NCI-H510A treated with DMSO at 0.1 percent for 48 hours (cell line): ENCODE data around the gene RAVER1.

Experiments used
- DNase-seq: peaks from one replicate; lab custom pipeline; 2025; lab: John Stamatoyannopoulos, UW

Gene RAVER1

DNA sequence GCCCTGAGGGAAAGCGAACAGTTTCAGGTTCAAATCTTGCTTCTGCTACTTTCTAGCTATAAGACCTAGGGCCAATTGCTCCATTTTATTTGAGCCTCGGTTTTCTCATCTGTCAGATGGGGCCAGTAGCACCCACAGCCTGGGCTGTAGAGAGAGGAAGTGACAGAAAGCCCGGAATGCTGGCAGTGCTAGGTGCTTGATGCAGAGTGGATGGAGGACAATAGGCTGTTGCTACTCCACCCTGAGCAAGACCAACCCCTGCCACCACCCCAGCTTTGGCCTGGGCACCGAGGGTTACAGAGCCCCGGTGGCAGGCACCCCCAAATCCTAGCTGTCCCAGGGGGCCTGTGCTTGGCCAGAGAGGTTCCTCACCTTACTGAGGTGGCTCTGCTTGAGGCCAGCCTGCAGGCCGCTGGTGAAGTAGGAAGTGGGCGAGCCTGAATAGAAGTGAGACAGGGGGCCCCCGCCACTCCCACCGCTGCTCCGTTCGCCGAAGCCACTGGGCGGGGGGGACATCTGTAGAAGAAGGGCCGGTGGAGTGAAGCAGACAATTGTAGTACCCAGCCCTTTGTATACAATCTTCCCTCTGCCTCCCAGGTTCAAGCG lies 15.4 kb downstream of the RAVER1 start:
- no peak for DNase-seq

DNA sequence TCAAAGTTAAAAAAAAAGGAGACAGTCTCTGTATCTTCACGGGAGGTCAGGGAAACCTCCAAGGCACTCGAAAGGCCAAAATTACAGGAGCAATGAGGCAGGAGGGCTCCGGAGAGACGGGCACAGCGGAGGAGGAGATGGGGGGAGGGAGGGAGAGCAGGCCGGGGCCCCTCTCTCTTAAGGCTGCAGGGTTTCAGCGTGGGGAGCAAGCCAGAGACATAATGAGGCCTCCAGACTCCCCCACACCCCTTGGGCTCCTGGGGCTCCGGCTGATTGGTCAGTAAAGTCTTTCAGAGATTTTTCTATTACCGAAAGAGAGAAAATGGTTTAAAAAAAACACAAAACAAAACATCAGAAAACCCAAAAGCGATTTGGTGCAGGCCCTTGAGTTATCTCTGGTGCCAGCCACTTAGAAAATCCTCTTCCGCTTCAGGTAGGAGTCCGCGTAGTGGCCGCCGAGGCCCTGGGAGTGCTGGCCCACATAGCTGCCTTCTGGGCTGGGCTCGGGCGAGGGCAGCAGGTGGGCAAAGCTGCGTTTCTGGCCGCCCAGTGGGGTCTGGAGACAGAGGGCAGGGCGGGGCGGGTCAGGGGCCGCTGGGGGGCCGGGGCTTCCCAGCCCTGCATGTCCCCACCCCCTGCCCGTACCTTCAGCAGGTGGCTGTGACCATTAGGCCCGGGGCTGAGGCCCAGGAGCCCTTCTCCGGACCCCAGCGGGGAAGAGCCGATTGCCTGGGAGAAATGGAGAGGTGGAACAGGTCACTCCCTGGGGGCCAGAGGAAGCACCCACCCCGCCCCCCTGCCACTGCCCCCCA lies 16.1 kb downstream of the RAVER1 start:
- DNase-seq, result no peak

DNA sequence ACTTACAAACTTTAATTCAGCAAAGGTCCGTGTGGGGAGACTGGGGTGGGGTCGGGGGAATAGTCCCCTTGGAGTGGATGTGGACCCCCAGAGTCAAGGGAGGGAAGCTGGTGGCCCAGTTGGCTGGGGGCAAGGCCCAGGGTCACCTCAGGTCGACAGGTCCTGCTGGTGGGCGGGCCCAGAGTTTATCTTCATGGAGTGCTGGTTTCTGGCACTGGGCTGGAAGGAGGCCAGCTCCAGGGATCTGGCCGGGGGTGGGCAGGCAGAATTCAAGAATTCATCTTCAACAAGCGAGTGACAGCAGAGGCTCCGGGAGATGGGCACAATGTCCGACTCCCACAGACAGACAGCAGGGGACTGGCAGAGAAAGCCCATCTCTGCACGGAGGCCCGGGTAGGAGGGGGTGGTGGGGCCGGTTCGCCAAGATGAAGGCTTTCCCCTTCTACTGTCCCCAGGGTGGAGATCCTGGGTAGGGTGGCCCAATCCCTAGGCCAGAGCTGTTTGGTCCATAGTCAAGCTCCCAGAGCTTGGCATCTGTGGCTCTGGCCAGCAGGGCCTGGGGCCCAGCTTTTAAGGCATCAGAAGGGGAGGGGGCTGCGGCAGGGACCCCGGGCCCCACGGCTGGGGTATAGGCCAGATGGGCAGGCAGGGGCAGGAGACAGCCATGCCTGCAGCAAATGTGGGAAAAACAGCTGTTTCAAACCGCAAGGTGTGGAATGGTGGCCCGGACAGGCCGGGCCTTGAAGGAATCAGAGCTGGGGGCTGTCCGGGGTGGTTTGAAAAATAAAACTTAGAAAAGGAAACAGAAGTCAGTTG lies 16.9 kb downstream of the RAVER1 start:
- no peak for DNase-seq

DNA sequence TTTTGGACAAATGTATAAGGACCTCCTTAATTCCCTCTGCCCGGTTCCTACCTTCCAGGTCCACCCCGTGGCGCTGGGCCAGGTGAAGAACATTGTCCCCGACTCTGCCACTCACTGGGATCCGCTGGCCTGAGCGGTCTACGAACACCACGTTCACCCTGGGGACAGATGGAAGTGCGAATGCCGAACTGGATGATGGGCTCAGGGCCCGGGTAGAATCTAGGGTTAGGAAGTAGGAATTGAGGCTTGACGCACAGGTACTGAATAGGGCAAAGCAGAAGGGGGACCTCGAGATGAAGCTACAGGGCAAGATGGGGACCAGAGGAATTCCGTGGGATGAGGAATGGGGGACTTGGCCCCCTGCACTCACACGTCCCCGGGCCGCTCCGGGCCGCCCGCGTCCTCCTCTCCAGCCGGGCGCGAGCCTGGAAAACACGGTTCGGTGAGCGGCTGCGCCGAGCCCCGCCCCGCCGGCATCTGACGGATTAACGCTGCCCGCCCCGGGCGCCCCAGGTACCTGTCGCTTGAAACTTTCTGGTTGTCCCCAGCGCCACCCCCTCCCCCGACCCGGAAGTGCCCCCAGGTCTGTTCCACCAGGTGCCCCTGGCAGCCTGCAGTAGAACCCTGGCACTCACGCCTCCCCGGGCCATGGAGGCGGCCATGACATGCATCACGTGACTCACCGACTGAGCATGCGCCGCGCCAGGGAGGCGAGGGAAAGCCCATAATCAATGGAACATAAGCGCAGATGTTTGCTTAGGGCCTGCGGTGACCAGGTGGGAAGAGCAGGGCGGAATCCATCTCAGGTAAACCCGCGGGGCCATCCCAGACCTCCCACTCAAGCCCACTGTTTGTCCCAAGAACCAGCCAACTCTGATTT lies 17.8 kb downstream of the RAVER1 start, which contains the start of gene FDX2:
TSS of gene FDX2 (minus strand) at position 681 of the 880 bp plus-strand sequence. CDS start at position 662, 19 bp downstream.
- DNase-seq, result peak; percentile 91

- no peak for DNase-seq
Observed at GRCh38 chr19:10309423-10309822, 23.9 kb downstream of the RAVER1 start, which contains the start of gene ZGLP1. ZGLP1 (minus strand) TSS chr19:10309815.

- DNase-seq, result no peak
Observed at GRCh38 chr19:10306327-10306726, 27.0 kb downstream of the RAVER1 start.

- no peak for DNase-seq
Observed at GRCh38 chr19:10305139-10305806, 28.1 kb downstream of the RAVER1 start.

DNA sequence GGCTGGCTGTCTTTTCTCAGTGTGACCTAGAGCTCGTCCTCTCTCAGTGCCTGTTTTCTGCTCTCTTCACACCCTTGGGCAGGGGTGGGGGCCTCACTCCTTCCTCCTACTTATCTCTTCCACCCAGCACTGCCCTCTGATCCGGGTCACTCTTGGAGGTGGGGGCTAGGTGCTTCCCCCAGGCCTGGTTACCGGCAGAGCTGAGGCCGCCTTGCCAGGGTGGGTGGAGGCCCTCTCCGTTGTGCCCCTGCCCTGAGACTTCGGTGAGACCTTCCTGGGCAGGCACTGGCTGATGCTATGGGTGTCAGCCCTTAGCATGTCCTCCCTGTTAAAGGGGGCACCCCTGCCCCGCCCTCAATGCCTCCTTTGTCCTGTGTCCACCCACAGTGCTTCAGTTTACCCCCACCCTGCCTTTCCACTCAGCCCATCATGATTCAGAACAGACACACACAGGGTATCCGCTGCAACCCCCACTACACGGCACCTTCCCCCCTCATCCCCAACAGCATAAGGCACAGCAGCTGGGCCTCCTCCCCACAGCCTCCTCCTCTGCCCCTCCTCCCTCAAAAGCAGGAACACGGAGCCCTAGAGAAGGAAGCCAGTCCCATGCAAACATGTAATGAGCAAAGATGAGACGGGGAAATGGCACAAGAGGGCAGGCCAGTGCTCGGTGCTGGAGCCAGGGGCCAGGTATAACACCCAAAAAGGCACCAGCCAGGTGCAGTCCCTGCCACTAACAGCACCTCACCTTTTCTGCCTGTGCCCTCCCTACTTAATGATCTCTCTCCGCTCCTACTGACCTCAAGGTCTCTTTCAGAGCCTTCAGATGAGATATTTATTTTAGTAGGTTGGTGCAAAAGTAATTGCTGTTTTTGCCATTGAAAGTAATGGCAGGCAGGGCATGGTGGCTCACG lies 33.5 kb downstream of the RAVER1 start:
- no peak for DNase-seq

DNA sequence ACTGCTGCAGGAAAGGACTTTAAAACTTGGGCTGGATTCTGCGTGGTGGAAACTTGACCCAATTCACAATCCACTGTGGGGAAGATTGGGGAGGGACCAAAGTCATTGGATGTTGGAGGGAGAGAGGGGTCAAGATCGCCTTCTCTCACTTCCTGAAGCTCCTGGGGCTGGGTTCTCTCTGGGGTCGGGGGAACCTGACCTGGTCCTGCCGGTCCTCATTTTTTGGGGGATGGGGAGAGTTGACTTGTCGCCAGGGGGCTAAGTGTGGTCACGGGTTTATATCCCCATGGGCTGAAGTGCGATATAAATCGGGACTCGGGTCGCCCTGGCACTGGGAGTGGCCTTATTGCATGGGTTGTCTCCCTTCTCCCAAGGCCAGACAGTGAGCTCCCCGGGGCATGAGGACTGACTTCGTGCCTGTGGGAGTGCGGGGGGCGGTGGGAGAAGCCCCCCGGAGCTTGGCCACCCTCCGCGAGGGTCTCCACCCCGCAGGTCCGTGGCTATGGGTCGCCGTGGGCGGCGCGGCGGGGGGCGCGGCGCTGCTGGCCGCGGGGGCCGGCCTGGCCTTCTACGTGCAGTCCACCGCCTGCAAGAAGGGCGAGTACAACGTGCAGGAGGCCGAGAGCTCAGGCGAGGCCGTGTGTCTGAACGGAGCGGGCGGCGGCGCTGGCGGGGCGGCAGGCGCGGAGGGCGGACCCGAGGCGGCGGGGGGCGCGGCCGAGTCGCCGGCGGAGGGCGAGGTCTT lies 37.3 kb downstream of the RAVER1 start:
- DNase-seq, result no peak

DNA sequence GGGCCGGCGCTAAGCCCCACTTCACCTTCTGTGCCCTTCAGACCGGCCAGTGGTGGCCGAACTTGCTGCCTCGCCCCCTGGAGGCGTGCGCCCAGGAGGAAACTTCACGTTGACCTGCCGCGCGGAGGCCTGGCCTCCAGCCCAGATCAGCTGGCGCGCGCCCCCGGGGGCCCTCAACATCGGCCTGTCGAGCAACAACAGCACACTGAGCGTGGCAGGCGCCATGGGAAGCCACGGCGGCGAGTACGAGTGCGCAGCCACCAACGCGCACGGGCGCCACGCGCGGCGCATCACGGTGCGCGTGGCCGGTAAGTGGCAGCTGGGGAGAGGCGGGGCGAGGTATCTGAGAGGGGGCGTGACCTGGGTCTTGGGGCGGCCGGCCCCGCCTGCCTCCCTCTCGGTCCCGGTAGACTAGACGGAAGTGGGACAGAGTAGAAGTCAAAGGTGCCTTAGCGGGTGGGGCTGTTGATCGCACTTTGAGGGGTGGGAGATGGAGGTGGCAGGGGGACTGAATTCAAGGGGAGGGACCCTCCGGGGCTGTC lies 38.0 kb downstream of the RAVER1 start:
- no peak for DNase-seq

DNA sequence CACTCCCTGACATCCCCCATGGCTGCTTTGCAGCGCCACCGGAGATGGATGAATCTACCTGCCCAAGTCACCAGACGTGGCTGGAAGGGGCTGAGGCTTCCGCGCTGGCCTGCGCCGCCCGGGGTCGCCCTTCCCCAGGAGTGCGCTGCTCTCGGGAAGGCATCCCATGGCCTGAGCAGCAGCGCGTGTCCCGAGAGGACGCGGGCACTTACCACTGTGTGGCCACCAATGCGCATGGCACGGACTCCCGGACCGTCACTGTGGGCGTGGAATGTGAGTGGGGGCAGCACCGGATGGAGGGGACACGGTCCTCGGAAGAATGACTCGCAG lies 39.0 kb downstream of the RAVER1 start:
- DNase-seq, result no peak

GRCh38 chr19:10293637-10294367 lies 39.5 kb downstream of the RAVER1 start:
- DNase-seq, result no peak

GRCh38 chr19:10292789-10293636 lies 40.3 kb downstream of the RAVER1 start:
- no peak for DNase-seq

- DNase-seq, result no peak
Observed at GRCh38 chr19:10292206-10292788, 41.0 kb downstream of the RAVER1 start.

DNA sequence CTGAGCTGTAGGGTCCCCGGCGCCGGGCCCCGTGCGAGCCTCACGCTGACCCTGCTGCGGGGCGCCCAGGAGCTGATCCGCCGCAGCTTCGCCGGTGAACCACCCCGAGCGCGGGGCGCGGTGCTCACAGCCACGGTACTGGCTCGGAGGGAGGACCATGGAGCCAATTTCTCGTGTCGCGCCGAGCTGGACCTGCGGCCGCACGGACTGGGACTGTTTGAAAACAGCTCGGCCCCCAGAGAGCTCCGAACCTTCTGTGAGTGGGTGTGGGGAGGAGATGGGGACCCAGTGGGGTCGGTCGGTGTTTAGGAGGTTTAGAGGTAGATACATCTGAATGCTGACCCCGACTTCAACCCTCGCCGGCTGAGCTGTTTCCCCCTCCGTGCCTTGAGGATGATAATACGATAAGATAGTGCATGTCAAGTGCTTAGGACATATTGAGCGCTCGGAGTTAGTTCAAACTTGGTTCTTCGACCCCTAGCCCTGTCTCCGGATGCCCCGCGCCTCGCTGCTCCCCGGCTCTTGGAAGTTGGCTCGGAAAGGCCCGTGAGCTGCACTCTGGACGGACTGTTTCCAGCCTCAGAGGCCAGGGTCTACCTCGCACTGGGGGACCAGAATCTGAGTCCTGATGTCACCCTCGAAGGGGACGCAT lies 41.6 kb downstream of the RAVER1 start:
- DNase-seq, result no peak

GRCh38 chr19:10290876-10291553 lies 42.3 kb downstream of the RAVER1 start:
- peak; percentile 8 for DNase-seq
